Measurements from ENCODE around the gene MTARC2. TPM values are rescaled to one million over a fixed set of nuclear protein-coding genes. Genes with fewer than 3 reads are reported as not detected.

Gene MTARC2
- total and polyA plus RNA-seq, 7 donors: 4.1 to 12.4 (median 8.8) TPM

GRCh38 chr1:220750131-220750515 is 2.0 kb downstream of the MTARC2 start:
- peaks cover 45% of the 10 kb centered on the region for H3K4me1 ChIP-seq
- H3K27me3 ChIP-seq (ENCODE audit: insufficient read depth in 3 of 3, low read length in 2 of 3): no peaks in the 10 kb centered on the region
- peaks cover 0 to 3% of the 10 kb centered on the region in 2 donors for H3K36me3 ChIP-seq (ENCODE audit: insufficient read depth in 1 of 2, low read depth in 1 of 2)
- TF ChIP-seq CTCF (IDR thresholded peaks at IDR 0.05): no peak
- H3K4me3 ChIP-seq: peak overlapping the region; percentile 76
- DNase-seq (no peak), ATAC-seq (no peak)
- intact Hi-C loops (cut with DNase I): loop anchor here in 1 of 2 donors (10.0 kb wide), 1 partner anchor 545 kb away; no protein-coding TSS in a partner anchor
- WGBS, 3 donors: 26 to 40% (median 32%) methylated on average over 6 of the region's 6 CpGs
- H3K9me3 ChIP-seq: no peaks in the 10 kb centered on the region
- peak overlapping the region; percentile 36 for H3K27ac ChIP-seq

- Histone ChIP-seq H3K36me3 (ENCODE audit: insufficient read depth in 1 of 2, low read depth in 1 of 2) (peaks cover 2 to 13% of the 10 kb centered on the region in 2 donors), H3K27ac (peak overlapping the region; percentile 42), H3K9me3 (no peaks in the 10 kb centered on the region), H3K4me1 (peaks cover 45% of the 10 kb centered on the region), H3K27me3 (ENCODE audit: insufficient read depth in 3 of 3, low read length in 2 of 3) (no peaks in the 10 kb centered on the region), H3K4me3 (peak overlapping the region; percentile 76)
- WGBS, 3 donors: 21 to 47% (median 26%) methylated on average over 2 of the region's 2 CpGs
- no peak for ATAC-seq
- TF ChIP-seq CTCF (IDR thresholded peaks at IDR 0.05): no peak
- no peak for DNase-seq
- intact Hi-C loops (cut with DNase I): loop anchor here in 1 of 2 donors (10.0 kb wide), 1 partner anchor 546 kb away; no protein-coding TSS in a partner anchor
Observed at GRCh38 chr1:220751111-220751510, 3.0 kb downstream of the MTARC2 start.

DNA sequence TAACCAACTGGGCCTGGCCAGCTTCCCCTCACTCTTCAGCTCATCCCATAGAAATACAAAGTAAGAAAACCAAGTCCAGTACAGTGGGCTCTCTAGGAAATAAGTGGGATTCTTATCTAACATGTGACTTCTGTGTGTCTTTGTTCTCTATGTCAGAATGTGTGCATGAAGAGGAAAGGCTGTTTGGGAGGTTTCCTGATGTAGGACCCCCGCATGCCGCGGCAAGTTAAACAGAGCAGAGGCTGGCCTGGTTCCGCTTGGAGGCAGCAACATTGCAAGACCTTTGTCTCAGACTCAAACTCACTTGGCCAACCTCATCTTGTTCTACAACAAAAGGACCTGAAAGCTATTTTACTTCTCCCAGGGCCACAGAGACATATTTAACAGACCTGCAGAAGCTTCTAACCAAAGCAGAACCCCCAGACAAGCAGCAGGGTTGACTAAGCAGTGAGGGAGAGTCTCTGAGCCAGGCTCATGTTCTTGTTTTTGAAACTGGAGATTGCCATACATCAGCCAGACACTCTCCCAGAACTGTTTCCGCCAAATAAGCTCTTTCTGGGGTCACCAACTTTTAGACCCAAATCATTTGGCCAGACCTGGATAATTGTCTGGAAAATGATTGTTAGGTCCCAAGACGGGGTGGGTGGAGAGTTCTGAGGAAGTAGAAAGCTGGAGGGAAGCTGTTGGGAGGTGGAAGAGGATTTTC is 6.2 kb downstream of the MTARC2 start:
- 79 to 92% (median 84%) methylated on average over 6 of the region's 6 CpGs for WGBS, 3 donors
- ATAC-seq (no peak), DNase-seq (no peak)
- intact Hi-C loops (cut with DNase I): loop anchor here in 1 of 2 donors (10.0 kb wide), 1 partner anchor 550 kb away; no protein-coding TSS in a partner anchor
- Histone ChIP-seq H3K9me3 (no peaks in the 10 kb centered on the region), H3K27me3 (ENCODE audit: insufficient read depth in 3 of 3, low read length in 2 of 3) (no peaks in the 10 kb centered on the region), H3K27ac (no peak overlapping the region), H3K4me3 (no peak overlapping the region), H3K4me1 (peaks cover 39% of the 10 kb centered on the region), H3K36me3 (ENCODE audit: insufficient read depth in 1 of 2, low read depth in 1 of 2) (peaks cover 7 to 34% of the 10 kb centered on the region in 2 donors)
- TF ChIP-seq CTCF (IDR thresholded peaks at IDR 0.05): no peak

DNA sequence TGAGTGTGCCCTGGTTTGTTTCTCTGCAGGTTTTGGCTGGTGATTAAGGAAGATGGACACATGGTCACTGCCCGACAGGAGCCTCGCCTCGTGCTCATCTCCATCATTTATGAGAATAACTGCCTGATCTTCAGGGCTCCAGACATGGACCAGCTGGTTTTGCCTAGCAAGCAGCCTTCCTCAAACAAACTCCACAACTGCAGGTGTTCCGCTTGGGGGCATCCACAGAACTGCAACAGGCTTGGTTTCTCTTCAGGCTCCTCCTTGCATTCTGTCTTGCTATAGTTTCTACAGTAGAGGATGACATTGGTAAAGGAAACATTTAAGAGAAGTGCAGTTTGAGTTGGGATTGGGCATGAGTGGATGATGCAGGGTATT is 6.8 kb downstream of the MTARC2 start:
- DNase-seq: no peak
- Histone ChIP-seq H3K4me3 (no peak overlapping the region), H3K36me3 (ENCODE audit: insufficient read depth in 1 of 2, low read depth in 1 of 2) (peaks cover 9 to 34% of the 10 kb centered on the region in 2 donors), H3K4me1 (peaks cover 33% of the 10 kb centered on the region), H3K27me3 (ENCODE audit: insufficient read depth in 3 of 3, low read length in 2 of 3) (no peaks in the 10 kb centered on the region), H3K27ac (no peak overlapping the region), H3K9me3 (no peaks in the 10 kb centered on the region)
- no peak for ATAC-seq
- no peak for TF ChIP-seq CTCF (IDR thresholded peaks at IDR 0.05)
- WGBS, 3 donors: 80 to 99% (median 82%) methylated on average over 4 of the region's 4 CpGs
- intact Hi-C loops (cut with DNase I): loop anchor here in 1 of 2 donors (10.0 kb wide), 1 partner anchor 550 kb away; no protein-coding TSS in a partner anchor
